Kidney (tissue), 14 donors: Measurements from ENCODE around the gene RBMS3. TPM values are rescaled to one million over a fixed set of nuclear protein-coding genes. Genes with fewer than 3 reads are reported as not detected.
A peak's percentile ranks its signal among the peaks of the same experiment; 100 is the strongest.

Experiments used
- DNase-seq, 5 donors: peaks; one replicate each; pipeline ENCODE4 v3.0.0-alpha.2; 2013 to 2020
- FAIRE-seq: peaks from 2 replicates; lab custom pipeline; 2012; peaks lifted over from hg19 to GRCh38; lab: Jason Lieb, UNC
- H3K27ac ChIP-seq, 2 donors: one replicate each; pipeline ENCODE4 v1.7.0; 2013; ENCODE audit warnings: low read depth in 2 of 2, low read length in 2 of 2, inconsistent platforms in 1 of 2
- H3K27me3 ChIP-seq: one replicate; pipeline ENCODE4 v1.7.1; 2013; ENCODE audit warnings: low read length, inconsistent platforms; ENCODE audit not compliant: control insufficient read depth, insufficient read depth
- H3K36me3 ChIP-seq, 3 donors: one replicate each; pipeline versions ENCODE4 v1.7.0 to v1.7.1; 2013; ENCODE audit warnings: low read length in 3 of 3, control low read depth in 1 of 3, inconsistent platforms in 1 of 3; ENCODE audit not compliant: insufficient read depth in 3 of 3, control insufficient read depth in 2 of 3
- H3K4me1 ChIP-seq, 3 donors: one replicate each; pipeline versions ENCODE4 v1.7.0 to v1.7.1; 2013; ENCODE audit warnings: low read length in 3 of 3, inconsistent platforms in 1 of 3, low read depth in 1 of 3; ENCODE audit not compliant: control insufficient read depth in 2 of 3, insufficient read depth in 2 of 3
- H3K4me3 ChIP-seq, 3 donors: one replicate each; pipeline versions ENCODE4 v1.7.0 to v1.8.1; 2013; ENCODE audit warnings: low read length in 3 of 3, control low read depth in 1 of 3, inconsistent platforms in 1 of 3
- H3K9ac ChIP-seq, 3 donors: one replicate each; pipeline versions ENCODE4 v1.7.0 to v1.7.1; 2013; ENCODE audit warnings: low read length in 3 of 3, control low read depth in 1 of 3, inconsistent platforms in 1 of 3
- H3K9me3 ChIP-seq, 3 donors: one replicate each; pipeline versions ENCODE4 v1.7.0 to v1.7.1; 2013; ENCODE audit warnings: low read length in 3 of 3, control low read depth in 1 of 3, inconsistent platforms in 1 of 3; ENCODE audit not compliant: control insufficient read depth in 2 of 3, insufficient read depth in 1 of 3
- CTCF ChIP-seq: IDR thresholded peaks from 3 replicates; pipeline ENCODE4 v1.5.1; 2012; ENCODE audit warnings: mild to moderate bottlenecking, moderate library complexity, borderline replicate concordance; ENCODE audit not compliant: insufficient read depth; ENCODE audit errors: extremely low read depth
- intact Hi-C: fragments of 100-400 bp; cut with DNase I; formaldehyde crosslinking; loops from one replicate; pipeline ENCODE4 v1.11.1; 2022
- polyA plus RNA-seq: library from polyadenylated mRNA; stranded (reverse); fragments of 350-450 nt; fragmentation: Illumina TruSeq; extraction: RNeasy Lipid Tissue Mini Kit (QIAGEN cat#74804); gene quantifications from one replicate; pipeline ENCODE4 v1.2.3, GENCODE V29; 2014; ENCODE audit warnings: low read depth, low replicate concordance; ENCODE audit not compliant: insufficient read depth
- total RNA-seq: library from RNA; stranded (reverse); fragmentation: NEBNext Ultra II Directional; extraction: Animal tissue kit (Norgen Biotek cat#: 25700); gene quantifications from one replicate; pipeline ENCODE4 v1.2.1, GENCODE V29; 2021
- donor health status: control.
- donor health status: control.
- donor health status: control.
- donor health status: control.
- donor health status: control.
- donor health status: DM: yes; HTN: yes; CAD: no.
- donor health status: Normal renal cell carcinoma (clear cell type).

Gene RBMS3
- total and polyA plus RNA-seq, 2 donors from 2014 or later = 3.2 to 48.8 TPM

GRCh38 chr3:29949940-29950616, 669.2 kb downstream of the RBMS3 start:
- Histone ChIP-seq H3K27ac (no peak overlapping the region), H3K9ac (no peak overlapping the region), H3K4me1 (no peaks in the 10 kb centered on the region), H3K27me3 (no peaks in the 10 kb centered on the region), H3K9me3 (no peaks in the 10 kb centered on the region), H3K36me3 (no peaks in the 10 kb centered on the region), H3K4me3 (no peak overlapping the region)
- intact Hi-C loops = no loop called here
- DNase-seq (no peak), FAIRE-seq (no peak)
- TF ChIP-seq CTCF = no peak

DNA sequence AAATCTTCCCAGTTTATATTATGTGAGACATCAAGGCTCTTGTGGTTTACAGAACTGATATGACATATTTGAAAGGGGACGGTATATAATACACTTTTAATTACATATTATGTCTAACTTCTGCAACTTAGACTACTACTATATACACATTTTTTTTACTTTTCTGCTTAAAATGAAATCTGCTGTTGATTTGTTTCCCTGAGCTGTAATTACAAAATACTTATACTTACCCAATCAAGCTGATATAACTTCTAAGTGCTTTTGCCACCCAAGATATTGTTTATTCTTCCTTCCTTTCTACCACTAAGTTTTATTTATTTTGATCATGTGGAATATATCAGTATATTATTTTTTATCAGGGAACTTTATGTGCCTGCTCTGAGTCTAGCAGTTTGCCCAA, 671.6 kb downstream of the RBMS3 start:
- intact Hi-C loops = no loop called here
- no peak for FAIRE-seq
- TF ChIP-seq CTCF = no peak

DNA sequence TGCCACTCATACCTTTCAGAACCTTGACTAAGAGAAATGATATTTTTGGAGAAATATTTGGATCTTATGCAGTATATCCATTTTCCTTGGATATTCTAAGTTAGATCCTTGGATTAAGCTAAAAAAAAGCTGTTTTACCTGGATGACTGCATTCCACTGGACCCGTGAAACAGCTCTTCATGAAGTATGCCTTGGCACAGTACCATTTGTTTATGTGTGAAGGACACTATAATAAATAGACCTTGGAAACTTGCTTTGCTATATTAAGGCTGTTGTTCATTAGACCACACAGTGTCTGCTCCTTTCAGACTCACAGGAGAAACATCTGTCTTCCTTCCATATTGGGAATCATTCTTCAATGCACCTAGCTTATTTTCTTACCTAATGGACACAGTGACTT, 674.5 kb downstream of the RBMS3 start:
- Histone ChIP-seq H3K36me3 (no peaks in the 10 kb centered on the region), H3K9me3 (no peaks in the 10 kb centered on the region), H3K9ac (no peak overlapping the region), H3K4me1 (no peaks in the 10 kb centered on the region), H3K4me3 (no peak overlapping the region), H3K27ac (no peak overlapping the region), H3K27me3 (no peaks in the 10 kb centered on the region)
- no peak for FAIRE-seq
- no peak for TF ChIP-seq CTCF
- intact Hi-C loops = no loop called here
- peak in 1 of 5 donors; percentile 19 for DNase-seq

More for the DNA sequence above, 671.6 kb downstream of the RBMS3 start:
- Histone ChIP-seq H3K9ac (no peak overlapping the region), H3K27me3 (no peaks in the 10 kb centered on the region), H3K27ac (no peak overlapping the region), H3K4me3 (no peak overlapping the region), H3K4me1 (no peaks in the 10 kb centered on the region), H3K9me3 (no peaks in the 10 kb centered on the region), H3K36me3 (no peaks in the 10 kb centered on the region)
- no peak for DNase-seq
